ENCODE results near the gene VWDE. TPM values are rescaled to one million over a fixed set of nuclear protein-coding genes. Genes with fewer than 3 reads are reported as not detected.

The VWDE gene
- total and polyA plus RNA-seq, 2 of the 8 experiments (the other 6 are each of a cell fraction or from before 2014, with no cell fraction given): 11.0 to 21.2 TPM

GRCh38 chr7:12431886-12432556 is 28.4 kb upstream of the VWDE start:
- Histone ChIP-seq H2BK120ac (replicated peaks; ENCODE audit: low read depth, low read length) (peak overlapping the region; percentile 47), H3K18ac (ENCODE audit: extremely low read depth, low read length) (peak overlapping the region; percentile 19), H2BK15ac (ENCODE audit: low read length) (peak overlapping the region; percentile 3; the same call in 1 of the 2 replicates), H3K4ac (replicated peaks; ENCODE audit: insufficient read length, low read depth, low read length) (no peak overlapping the region), H4K5ac (ENCODE audit: insufficient read length, low read depth, low read length) (no peak overlapping the region), H3K79me2 (ENCODE audit: control insufficient read depth in 1 of 2, insufficient read depth in 2 of 2, low read length in 2 of 2) (no peaks in the 10 kb centered on the region), H3K27ac (ENCODE audit: low read depth, low read length) (no peak overlapping the region), H4K20me1 (replicated peaks in 1 of 2; ENCODE audit: control insufficient read depth in 1 of 2, insufficient read depth in 2 of 2, low read length in 2 of 2) (no peaks in the 10 kb centered on the region), H3K4me2 (ENCODE audit: insufficient read depth in 1 of 2, low read depth in 2 of 2, low read length in 2 of 2) (no peak overlapping the region), H3K4me1 (replicated peaks in 1 of 4; ENCODE audit: control insufficient read depth in 3 of 4, insufficient read depth in 4 of 4, low read length in 3 of 4) (peaks cover 0 to 7% (median 0%) of the 10 kb centered on the region in 4 experiments; a peak in 2 of 7 replicates), H2AK5ac (ENCODE audit: low read depth, low read length) (no peak overlapping the region), H4K91ac (replicated peaks; ENCODE audit: insufficient read length, low read length) (peak overlapping the region; percentile 44), H3K23me2 (ENCODE audit: low read depth, low read length) (no peaks in the 10 kb centered on the region), H3K27me3 (replicated peaks in 1 of 4; ENCODE audit: control insufficient read depth in 3 of 4, extremely low read depth in 1 of 4, insufficient read depth in 3 of 4, low read length in 3 of 4) (no peaks in the 10 kb centered on the region), H3K9ac (replicated peaks in 1 of 4; ENCODE audit: extremely low read depth in 1 of 4, low read depth in 3 of 4, low read length in 3 of 4) (no peak overlapping the region), H3K14ac (ENCODE audit: insufficient read length) (no peak overlapping the region), H3K4me3 (ENCODE audit: extremely low read depth in 1 of 4, insufficient read depth in 2 of 4, low read depth in 3 of 4, low read length in 4 of 4) (no peak overlapping the region), H2BK5ac (ENCODE audit: low read depth, low read length) (peak overlapping the region; percentile 44; the same call in 1 of the 2 replicates), H2BK20ac (ENCODE audit: low read length) (no peak overlapping the region), H4K8ac (ENCODE audit: extremely low read depth, insufficient read depth, low read length) (no peak overlapping the region), H2BK12ac (ENCODE audit: low read depth, low read length) (peak overlapping the region; percentile 68; the same call in 1 of the 2 replicates), H3K36me3 (ENCODE audit: control insufficient read depth in 2 of 4, insufficient read depth in 4 of 4, low read length in 3 of 4) (no peaks in the 10 kb centered on the region), H3K56ac (replicated peaks; ENCODE audit: insufficient read length, low read depth, low read length) (no peak overlapping the region), H3K23ac (ENCODE audit: insufficient read length) (no peak overlapping the region), H3K9me3 (ENCODE audit: insufficient read depth in 2 of 2, low read depth in 1 of 2, low read length in 1 of 2) (peaks cover 3 to 7% of the 10 kb centered on the region in 2 experiments; a peak in 1 of 4 replicates), H2AFZ (ENCODE audit: low read length) (peak overlapping the region; percentile 99), H3K79me1 (ENCODE audit: low read depth, low read length) (no peaks in the 10 kb centered on the region)
- CTCF ChIA-PET (ENCODE audit: partially characterized antibody): interaction anchor here (0.9 to 3.0 kb wide), 7 partner anchors 9 to 62 kb away, joined by 3 to 12 read pairs (median 4); no protein-coding TSS in a partner anchor
- POLR2A ChIA-PET (ENCODE audit: partially characterized antibody): interaction anchor here (0.8 to 2.3 kb wide), 3 partner anchors 9 to 29 kb away, joined by 3 to 5 read pairs (median 3); partner anchors contain the start of gene VWDE
- DNase-seq (ENCODE audit: low read depth in 1 of 2, low spot score in 2 of 2): no peak
- WGBS, 2 experiments (ENCODE audit: extremely low coverage in 1 of 2, insufficient coverage in 1 of 2, insufficient read length in 1 of 2, insufficient replicate concordance in 2 of 2, low coverage in 1 of 2, low lambda C conversion rate in 2 of 2, missing lambda C conversion rate in 1 of 2): 84% methylated on average over 11 of the region's 11 CpGs; no CpG with 5 or more reads in 1 of the 2 experiments
- no peak for FAIRE-seq
- TF ChIP-seq YY1 (IDR thresholded peaks at IDR 0.05; ENCODE audit: low read depth, low read length) (peak; percentile 23; the same call in 1 of the 2 replicates), JUN (IDR thresholded peaks at IDR 0.05; ENCODE audit: low read depth, low read length) (no peak), BACH1 (IDR thresholded peaks at IDR 0.05; ENCODE audit: low read length) (no peak), SIX5 (IDR thresholded peaks at IDR 0.05; ENCODE audit: low read depth, low read length) (no peak), ASH2L (IDR thresholded peaks at IDR 0.05; ENCODE audit: low read length) (no peak), MAX (IDR thresholded peaks at IDR 0.05) (no peak)

Data from H1 (cell line).